Parathyroid adenoma (tissue), 2 donors: ENCODE results near the gene PRMT9.

Experiments used
- H2AFZ ChIP-seq: fragments of 300-600 bp; sonication (generic); one replicate; pipeline ENCODE4 v1.7.0; 2017; ENCODE audit warnings: antibody characterized with exemption, mild to moderate bottlenecking
- H3K27ac ChIP-seq: fragments of 300-600 bp; sonication (generic); one replicate; pipeline ENCODE4 v1.7.0; 2017
- H3K27me3 ChIP-seq: fragments of 300-600 bp; sonication (generic); one replicate; pipeline ENCODE4 v1.7.0; 2017; ENCODE audit warnings: low read length; ENCODE audit not compliant: control insufficient read depth, insufficient read depth
- H3K36me3 ChIP-seq: fragments of 300-600 bp; sonication (generic); one replicate; pipeline ENCODE4 v1.7.0; 2017; ENCODE audit warnings: low read length; ENCODE audit not compliant: control insufficient read depth, insufficient read depth
- H3K4me1 ChIP-seq: fragments of 300-600 bp; sonication (generic); one replicate; pipeline ENCODE4 v1.7.0; 2017; ENCODE audit warnings: control low read depth
- H3K4me2 ChIP-seq: fragments of 300-600 bp; sonication (generic); one replicate; pipeline ENCODE4 v1.7.0; 2017; ENCODE audit warnings: low read length
- H3K4me3 ChIP-seq: fragments of 300-600 bp; sonication (generic); one replicate; pipeline ENCODE4 v1.7.0; 2017; ENCODE audit warnings: low read depth, low read length
- H3K79me2 ChIP-seq: fragments of 300-600 bp; sonication (generic); one replicate; pipeline ENCODE4 v1.7.0; 2017; ENCODE audit warnings: control low read depth
- H3K9ac ChIP-seq: fragments of 300-600 bp; sonication (generic); one replicate; pipeline ENCODE4 v1.7.0; 2017; ENCODE audit warnings: mild to moderate bottlenecking
- H3K9me3 ChIP-seq: fragments of 300-600 bp; sonication (generic); one replicate; pipeline ENCODE4 v1.7.0; 2017; ENCODE audit warnings: low read length; ENCODE audit not compliant: control insufficient read depth
- TF ChIP-seq, protein P1 (sequence below): fragments of 300-600 bp; sonication (generic); IDR thresholded peaks from one replicate; pipeline ENCODE4 v1.7.0; 2017; ENCODE audit warnings: antibody characterized with exemption, mild to moderate bottlenecking
- donor health status: primary hyperparathyroidism.

The PRMT9 gene

DNA sequence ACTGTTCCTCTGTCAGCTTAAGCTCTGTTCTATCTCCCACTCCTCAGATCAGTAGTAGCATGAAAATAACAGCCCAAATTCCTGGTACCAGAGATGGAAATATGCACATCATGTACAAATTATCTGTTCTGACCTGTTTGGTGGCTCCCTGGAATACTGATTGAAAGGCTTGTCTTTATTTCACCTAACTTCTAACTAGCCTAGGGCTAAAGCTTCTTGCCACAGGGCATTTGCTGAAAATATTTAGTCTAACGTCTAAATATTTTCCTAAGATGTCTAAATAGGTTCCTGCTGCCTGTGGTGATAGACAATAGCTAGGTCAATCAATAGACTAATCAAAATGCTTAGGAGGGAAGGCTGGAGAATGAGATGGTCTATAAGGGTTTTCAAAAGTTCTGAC is 12.9 kb upstream of the PRMT9 start:
- no peak overlapping the region for H3K27ac ChIP-seq
- H3K27me3 ChIP-seq, result no peaks in the 10 kb centered on the region
- no peaks in the 10 kb centered on the region for H3K4me1 ChIP-seq
- H2AFZ ChIP-seq, result no peak overlapping the region
- no peak overlapping the region for H3K4me3 ChIP-seq
- H3K79me2 ChIP-seq, result no peaks in the 10 kb centered on the region
- no peak overlapping the region for H3K9ac ChIP-seq
- H3K4me2 ChIP-seq, result no peak overlapping the region
- no peaks in the 10 kb centered on the region for H3K9me3 ChIP-seq
- no peaks in the 10 kb centered on the region for H3K36me3 ChIP-seq
- TF ChIP-seq, protein P1, sequence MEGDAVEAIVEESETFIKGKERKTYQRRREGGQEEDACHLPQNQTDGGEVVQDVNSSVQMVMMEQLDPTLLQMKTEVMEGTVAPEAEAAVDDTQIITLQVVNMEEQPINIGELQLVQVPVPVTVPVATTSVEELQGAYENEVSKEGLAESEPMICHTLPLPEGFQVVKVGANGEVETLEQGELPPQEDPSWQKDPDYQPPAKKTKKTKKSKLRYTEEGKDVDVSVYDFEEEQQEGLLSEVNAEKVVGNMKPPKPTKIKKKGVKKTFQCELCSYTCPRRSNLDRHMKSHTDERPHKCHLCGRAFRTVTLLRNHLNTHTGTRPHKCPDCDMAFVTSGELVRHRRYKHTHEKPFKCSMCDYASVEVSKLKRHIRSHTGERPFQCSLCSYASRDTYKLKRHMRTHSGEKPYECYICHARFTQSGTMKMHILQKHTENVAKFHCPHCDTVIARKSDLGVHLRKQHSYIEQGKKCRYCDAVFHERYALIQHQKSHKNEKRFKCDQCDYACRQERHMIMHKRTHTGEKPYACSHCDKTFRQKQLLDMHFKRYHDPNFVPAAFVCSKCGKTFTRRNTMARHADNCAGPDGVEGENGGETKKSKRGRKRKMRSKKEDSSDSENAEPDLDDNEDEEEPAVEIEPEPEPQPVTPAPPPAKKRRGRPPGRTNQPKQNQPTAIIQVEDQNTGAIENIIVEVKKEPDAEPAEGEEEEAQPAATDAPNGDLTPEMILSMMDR, result no peak

DNA sequence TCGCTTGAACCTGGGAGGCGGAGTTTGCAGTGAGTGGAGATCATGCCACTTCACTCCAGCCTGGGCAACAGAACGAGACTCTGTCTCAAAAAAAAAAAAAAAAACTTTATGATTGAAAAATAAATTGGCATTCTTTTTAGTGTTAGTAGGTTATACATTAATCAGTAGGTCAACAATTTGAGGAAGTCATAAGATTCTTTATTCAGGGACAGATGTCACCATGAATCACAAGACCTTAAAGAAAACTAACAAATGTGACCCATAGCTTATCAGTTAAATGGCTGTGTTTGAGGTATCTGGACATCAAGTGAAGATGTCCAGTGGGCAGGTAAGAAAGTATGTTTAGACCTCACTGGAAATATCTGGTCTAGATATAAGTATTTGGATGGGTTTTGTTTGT is 9.3 kb upstream of the PRMT9 start:
- TF ChIP-seq, protein P1, result no peak
- Histone ChIP-seq H2AFZ (no peak overlapping the region), H3K4me1 (no peaks in the 10 kb centered on the region), H3K27ac (no peak overlapping the region), H3K9ac (no peak overlapping the region), H3K4me2 (no peak overlapping the region), H3K4me3 (no peak overlapping the region), H3K79me2 (no peaks in the 10 kb centered on the region), H3K9me3 (no peaks in the 10 kb centered on the region), H3K27me3 (no peaks in the 10 kb centered on the region), H3K36me3 (no peaks in the 10 kb centered on the region)

DNA sequence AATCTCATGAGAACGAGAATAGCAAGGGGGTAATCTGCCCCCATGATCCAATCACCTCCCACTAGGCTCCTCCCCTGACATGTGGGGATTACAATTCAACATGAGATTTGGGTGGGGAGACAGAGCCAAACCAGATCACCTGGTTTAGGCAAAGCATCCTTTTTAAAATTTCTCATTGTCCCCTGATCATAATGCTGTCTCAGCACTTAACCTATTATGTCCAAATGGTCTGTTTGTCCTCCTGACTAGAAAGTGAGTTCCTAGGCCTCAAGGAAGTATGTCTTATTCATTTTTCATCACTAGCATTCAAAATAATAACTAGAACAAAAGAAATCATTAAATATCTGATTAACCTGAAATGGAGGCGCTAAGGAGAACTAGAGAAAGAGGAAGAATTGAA is 7.9 kb upstream of the PRMT9 start:
- H3K79me2 ChIP-seq, result no peaks in the 10 kb centered on the region
- no peaks in the 10 kb centered on the region for H3K36me3 ChIP-seq
- H2AFZ ChIP-seq, result no peak overlapping the region
- H3K9ac ChIP-seq, result no peak overlapping the region
- H3K4me3 ChIP-seq, result no peak overlapping the region
- H3K27me3 ChIP-seq, result no peaks in the 10 kb centered on the region
- no peak overlapping the region for H3K4me2 ChIP-seq
- no peaks in the 10 kb centered on the region for H3K4me1 ChIP-seq
- H3K27ac ChIP-seq, result no peak overlapping the region
- H3K9me3 ChIP-seq, result no peaks in the 10 kb centered on the region
- TF ChIP-seq, protein P1, result no peak

DNA sequence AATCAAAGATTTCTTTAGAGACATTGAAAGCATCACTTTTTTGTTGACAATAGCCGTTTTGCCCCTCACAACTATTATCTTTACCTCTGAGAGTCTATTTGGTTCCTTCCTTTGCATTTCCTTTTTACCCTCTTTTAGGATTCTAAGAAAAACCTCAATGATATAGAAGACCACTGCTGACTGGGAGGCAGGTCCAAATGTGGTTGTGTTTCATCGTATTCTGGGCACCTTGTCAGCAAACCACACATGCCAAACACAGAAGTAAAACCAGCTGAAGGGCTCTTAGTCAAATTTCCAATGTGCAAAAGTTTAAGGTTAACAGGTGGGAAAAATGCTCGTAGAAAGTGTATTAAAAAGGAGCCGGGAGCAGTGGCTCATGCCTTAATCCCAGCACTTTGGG is 5.1 kb upstream of the PRMT9 start:
- no peak overlapping the region for H3K9ac ChIP-seq
- TF ChIP-seq, protein P1, result no peak
- H3K4me1 ChIP-seq, result no peaks in the 10 kb centered on the region
- H3K36me3 ChIP-seq, result no peaks in the 10 kb centered on the region
- no peak overlapping the region for H3K4me2 ChIP-seq
- no peak overlapping the region for H3K27ac ChIP-seq
- H3K27me3 ChIP-seq, result no peaks in the 10 kb centered on the region
- peaks cover 2% of the 10 kb centered on the region for H3K79me2 ChIP-seq
- no peaks in the 10 kb centered on the region for H3K9me3 ChIP-seq
- no peak overlapping the region for H3K4me3 ChIP-seq
- H2AFZ ChIP-seq, result no peak overlapping the region

DNA sequence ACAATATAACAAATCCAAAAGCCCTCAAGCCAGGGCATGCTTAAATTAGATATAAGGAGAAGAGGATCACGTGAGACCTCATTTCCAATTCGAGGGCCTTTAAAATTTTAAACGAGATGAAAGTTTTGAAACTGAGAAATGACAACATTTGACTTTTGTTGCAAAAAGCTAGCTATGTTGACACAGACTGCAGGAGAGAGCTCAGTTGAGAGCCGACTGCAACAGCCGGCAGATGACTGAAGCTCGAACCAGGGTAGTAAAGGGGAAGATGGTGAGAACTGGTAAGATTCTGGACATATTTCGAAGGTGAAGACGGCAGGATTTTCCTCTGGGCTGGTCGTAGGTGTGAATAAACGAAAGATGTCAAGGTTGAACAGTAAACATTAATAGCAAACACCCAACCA is 773 bp downstream of the PRMT9 start:
- H2AFZ ChIP-seq, result peak overlapping the region; percentile 89
- H3K4me3 ChIP-seq, result peak overlapping the region; percentile 62
- TF ChIP-seq, protein P1, result no peak
- H3K4me1 ChIP-seq, result no peaks in the 10 kb centered on the region
- H3K36me3 ChIP-seq, result no peaks in the 10 kb centered on the region
- peak overlapping the region; percentile 80 for H3K4me2 ChIP-seq
- H3K9ac ChIP-seq, result no peak overlapping the region
- H3K27ac ChIP-seq, result peak overlapping the region; percentile 83
- no peaks in the 10 kb centered on the region for H3K27me3 ChIP-seq
- H3K9me3 ChIP-seq, result no peaks in the 10 kb centered on the region
- peaks cover 2% of the 10 kb centered on the region for H3K79me2 ChIP-seq
